Skin of body (tissue), 2 donors: ENCODE measurements around the gene TNS3. TPM values are rescaled to one million over a fixed set of nuclear protein-coding genes. Genes with fewer than 3 reads are reported as not detected.
"Not testable (repeated sequence)": the region's sequence is repeated elsewhere in the genome, so short reads cannot be mapped to it uniquely, and the experiment has no call there.

Experiments used
- DNase-seq: peaks from one replicate; lab custom pipeline; 2025; lab: John Stamatoyannopoulos, UW
- total RNA-seq: library from RNA; depleted of rRNA; stranded (reverse); fragments of >200 nt; gene quantifications from one replicate; pipeline ENCODE4 v1.2.3, GENCODE V29; 2014

TNS3 gene
- total RNA-seq, 1 donor from 2014 or later, result 44.7 TPM

DNA sequence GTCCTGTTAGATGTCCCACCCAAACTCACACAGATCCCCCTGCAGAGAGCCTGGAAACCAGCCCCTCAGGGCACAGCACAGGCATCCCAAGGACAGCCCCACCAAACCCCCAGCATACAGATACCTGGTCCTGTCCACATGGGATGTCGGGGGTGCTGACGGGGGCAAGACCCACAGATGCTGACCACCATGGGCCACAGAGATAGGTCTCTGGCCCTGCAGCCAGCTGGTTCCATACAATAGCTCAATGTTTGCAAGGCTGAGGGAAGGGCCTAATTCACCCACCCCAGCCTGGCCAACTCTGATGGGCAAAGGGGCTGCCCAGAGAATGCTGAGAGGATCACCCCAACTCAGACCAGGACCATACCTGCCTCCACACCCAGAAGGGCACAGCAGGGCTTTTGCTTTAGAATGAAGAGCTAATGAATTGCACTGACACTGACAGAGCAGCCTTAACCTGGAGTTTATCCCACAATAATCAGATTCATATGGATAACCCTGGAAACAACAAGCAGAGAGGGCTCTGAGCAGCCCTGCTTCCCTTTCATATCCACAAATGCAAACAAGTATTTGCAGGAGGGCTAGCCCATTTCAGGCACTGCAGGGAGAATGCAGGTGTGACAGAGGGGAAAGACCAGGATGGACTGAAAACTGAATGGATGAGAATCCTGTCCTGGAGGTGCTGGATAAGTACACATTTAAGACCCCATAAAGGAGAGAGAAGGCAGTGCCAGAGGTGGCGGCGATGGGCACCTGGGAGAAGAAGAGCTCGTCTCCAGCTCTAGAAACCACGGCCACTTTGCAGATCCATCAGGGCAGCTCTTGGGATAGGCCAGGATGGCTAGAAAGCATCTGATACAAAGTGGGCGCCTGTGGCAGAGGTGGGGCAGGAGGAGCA is 126.7 kb downstream of the TNS3 start:
- no peak for DNase-seq

DNA sequence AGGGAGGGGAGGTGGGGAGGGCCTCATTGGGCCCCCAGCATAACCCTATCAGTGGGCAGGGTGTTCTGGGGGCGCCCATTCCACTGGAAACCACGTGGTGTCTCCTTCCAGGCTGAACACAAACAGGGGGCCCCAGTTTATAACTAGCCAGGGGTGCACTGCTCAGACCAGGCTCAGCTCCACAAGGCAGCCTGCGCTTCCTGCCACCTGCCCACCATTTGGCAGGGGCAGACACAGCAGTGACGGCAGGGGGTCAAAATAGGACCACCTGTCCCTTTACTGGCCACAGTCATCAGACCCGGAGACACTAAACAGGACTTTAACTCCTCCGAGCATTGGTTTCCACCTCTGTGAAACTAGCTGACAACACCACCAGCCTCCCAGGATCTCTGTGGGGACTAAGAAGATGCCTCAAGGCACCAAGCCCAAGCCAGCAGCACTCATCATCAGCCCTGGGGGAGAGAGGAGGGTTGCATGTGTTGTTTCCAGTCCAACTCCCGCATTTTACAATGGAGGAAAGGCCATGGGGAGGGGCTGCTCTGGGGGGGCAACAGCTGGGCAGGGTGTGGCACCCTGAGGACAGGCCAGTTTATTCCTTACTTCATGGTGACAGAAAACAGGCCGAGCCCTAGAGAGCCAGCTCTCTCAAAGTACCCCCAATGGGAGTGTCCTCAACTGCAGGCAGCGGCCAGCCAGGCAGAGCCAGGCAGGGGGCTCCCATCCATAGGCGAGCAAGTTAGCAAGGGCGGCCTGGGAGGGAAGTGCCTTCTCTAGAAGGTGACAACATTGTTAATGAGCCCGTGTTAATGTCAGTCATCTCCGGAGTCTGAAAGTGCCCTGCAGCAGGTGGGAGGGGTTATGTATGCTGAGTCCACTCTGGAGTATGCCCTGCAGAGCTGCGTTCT is 127.6 kb downstream of the TNS3 start:
- no peak for DNase-seq

DNA sequence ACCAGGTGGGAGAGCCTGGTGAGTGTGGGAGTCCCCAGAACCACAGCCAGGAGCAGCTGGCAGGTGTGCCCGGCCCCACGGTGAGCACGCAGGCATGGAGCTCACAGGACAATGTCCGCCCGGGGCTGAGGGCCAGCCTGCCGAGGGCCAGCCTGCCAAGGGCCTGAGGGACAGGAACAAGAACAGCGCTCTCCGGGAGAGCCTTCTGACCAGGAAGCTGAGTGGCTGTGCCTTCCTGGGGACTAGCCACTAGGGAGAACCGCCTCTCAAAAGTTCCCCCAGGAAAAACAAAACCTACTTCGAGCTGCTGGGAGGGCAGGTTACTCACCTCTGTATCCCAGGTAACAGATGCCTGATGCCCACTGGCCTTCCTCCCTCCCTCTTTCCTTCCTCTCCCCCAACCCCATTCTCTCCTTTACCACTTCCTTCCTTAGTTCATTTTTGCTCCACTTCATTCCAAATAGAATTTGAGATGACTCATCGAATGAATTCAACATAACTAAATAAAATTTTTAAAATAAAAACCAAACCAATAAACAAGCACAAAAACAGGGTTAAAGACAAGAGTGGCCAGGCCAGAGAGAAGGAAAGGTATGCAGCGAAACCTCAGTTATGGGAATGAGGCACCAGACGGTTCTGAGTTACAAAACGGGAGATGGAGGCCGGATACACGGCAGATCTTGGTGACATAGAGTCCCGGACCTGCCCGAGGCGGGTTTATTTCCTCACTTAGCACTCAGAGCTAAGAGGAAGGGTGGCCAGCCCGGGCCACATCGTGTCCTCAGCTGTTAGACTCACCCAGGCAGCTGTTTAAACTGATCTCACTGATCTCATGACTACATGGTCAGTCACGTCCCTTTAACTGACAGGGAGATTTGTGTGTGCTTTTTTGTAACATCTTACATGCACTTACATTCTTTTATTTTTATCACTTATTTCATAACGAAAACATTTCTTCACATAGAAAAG is 128.5 kb downstream of the TNS3 start:
- no peak for DNase-seq

DNA sequence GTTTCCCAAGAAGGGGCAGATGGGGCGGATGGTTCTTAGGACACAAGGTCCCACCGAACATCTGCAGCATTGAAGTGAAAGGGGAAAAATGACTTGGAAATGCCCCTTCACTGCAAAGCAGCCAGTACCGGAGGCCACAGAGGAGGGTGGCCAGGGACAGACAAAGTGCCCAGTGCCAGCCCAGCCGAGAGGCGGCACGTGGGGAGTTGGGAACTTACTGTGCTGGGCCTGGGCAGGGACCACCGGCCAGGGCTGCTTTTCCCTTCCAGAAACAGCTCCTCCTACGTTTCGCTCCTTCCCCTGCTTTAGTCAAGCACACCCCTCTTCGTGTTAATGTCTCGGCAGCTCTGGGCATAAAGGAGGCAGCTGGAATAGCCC is 129.2 kb downstream of the TNS3 start:
- no peak for DNase-seq

DNA sequence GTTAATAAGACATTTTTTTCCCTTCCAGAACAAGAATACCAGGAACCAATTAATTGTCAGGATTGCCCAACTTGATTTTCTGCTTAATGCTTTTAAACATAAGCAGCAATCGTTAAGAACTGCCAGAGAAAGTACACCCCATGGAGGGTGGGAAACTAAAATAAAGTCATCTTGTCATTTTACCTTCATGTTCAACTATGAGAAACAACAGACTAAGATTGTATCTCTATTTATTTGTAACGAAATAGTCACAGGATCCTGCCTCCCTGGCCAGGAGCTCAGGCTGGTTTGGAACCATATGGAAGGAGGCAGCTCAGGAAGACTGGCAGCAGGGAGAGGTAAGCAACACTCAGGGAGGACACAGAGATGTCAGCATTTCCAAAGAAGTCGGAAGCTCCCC is 129.6 kb downstream of the TNS3 start:
- no peak for DNase-seq

DNA sequence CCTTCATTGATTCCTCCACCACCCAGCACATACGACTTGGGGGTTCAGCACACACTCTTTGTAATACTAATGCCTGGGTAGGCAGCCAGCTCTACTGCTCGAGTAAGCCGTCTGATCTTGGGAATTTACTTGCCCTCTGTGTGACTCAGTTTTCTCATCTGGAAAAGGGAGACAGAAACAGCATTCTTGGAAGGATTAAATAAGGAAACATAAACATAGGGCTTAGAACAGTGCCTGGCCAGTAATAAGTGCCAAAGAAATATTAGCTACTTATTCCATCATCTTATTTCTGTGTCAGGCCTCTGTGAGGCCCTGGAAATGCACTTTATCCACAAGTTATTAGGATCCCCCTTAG is 130.1 kb downstream of the TNS3 start:
- DNase-seq, result no peak

DNA sequence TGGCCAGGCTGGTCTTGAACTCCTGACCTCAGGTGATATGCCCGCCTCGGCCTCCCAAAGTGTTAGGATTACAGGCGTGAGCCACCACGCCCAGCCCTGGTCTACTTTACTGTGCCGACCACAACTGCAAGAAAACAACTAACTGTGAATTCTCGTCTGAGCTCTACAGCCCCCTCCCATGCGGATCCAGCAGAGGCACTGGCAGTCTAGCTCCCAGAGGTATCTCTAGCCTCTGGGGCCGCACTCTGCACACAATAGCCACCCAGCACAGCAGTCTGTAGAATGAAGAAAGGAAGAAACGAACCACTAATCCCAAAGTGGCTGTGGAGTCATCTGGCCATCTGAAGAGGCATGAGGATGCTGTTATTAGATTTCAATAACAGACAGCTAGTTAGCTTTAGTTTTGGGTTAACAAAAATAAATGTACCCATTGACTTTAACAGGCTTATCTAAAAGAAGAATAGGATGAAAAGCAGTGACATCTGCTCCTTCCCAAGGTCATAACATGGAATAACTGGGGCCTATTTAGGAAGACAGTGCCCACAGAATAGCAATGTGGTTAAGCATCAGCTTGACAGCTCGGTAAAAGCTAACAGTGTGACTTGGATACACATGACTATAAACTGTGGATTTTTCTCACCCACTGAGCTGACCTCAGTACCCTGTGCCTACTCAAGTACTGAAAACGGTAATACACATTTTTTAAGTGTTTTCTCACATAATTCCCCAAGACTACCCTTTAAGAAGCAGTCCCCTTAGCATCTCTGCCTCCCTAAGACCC is 131.9 kb downstream of the TNS3 start:
- DNase-seq, result no peak

DNA sequence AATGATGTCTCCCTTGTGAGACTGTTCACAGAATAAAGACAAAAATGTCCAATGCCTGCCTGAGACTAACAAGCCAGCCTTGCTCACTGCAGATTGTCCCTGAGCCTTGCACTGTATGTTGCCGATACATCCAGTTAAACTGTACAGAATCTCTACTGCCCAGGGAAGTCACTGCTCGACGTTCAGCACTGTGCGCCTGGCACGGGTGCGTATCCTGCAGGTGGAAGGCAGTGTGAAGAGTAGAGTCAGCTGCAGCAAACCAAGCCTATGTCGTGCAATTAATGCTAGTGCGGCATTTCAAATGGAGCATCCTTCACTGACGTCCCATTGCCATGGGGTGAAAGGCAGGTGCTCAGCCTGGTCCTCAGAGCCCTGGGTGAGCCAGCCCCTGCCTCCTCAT is 132.9 kb downstream of the TNS3 start:
- DNase-seq, result no peak

DNA sequence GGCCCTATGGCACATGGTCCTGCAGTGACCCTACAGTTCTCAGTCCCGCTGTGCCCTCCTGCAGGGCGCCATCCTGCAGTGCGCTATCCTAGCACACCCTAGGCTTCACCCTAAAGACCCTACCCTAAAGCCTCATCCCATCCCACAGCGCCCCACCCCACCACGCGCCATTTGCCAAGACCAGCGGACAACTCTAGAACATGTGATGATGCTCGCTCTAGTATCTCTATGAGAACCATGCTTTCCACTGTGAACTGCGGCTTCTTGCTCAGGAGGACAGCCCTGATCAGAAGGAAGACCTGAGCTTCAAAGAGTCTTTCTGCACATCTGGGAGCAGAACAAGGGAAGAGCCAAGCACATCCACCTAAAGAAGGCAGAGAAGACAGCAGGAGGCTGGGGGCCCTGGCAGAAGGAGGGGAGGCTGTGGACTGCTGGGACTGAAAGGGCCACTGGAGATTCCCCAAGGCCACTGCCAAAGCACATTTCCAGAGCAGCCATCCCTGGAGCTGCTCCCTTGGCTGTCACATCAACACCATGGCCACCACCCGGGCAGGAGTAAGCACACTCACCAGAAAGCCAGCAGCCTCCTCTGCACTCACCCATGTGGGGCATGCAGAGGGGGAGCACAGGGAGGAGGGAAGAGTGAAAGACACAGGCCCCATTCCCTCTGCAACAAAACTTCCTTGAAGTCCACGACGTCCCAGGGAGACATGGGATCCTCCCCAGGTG is 134.1 kb downstream of the TNS3 start:
- no peak for DNase-seq

DNA sequence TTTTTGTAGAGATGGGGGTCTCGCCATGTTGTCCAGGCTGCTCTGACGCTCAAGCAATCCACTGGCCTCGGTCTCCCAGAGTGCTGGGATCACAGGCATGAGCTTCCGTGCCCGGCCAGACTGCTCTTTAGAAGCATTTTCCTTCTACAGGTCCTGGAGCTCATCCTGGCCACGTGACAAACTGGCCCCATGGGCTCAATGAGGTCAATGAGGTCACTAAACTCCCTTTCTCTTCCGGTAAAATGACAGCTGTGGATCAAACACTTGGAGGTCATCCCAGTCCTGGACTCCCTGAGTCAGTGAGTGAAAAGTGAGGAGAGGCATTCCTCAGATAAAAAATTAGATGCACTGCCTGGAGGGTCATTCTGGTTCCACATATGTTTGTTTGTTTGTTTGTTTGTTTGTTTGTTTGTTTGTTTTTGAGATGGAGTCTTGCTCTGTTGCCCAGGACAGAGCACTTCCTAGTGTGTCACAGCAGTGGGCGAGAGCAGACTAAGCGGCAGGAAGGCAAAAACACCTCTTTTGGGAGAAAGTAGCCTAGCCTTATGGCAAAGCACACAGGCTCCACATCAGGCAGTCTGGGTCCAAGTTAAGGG is 134.9 kb downstream of the TNS3 start:
- no peak for DNase-seq

DNA sequence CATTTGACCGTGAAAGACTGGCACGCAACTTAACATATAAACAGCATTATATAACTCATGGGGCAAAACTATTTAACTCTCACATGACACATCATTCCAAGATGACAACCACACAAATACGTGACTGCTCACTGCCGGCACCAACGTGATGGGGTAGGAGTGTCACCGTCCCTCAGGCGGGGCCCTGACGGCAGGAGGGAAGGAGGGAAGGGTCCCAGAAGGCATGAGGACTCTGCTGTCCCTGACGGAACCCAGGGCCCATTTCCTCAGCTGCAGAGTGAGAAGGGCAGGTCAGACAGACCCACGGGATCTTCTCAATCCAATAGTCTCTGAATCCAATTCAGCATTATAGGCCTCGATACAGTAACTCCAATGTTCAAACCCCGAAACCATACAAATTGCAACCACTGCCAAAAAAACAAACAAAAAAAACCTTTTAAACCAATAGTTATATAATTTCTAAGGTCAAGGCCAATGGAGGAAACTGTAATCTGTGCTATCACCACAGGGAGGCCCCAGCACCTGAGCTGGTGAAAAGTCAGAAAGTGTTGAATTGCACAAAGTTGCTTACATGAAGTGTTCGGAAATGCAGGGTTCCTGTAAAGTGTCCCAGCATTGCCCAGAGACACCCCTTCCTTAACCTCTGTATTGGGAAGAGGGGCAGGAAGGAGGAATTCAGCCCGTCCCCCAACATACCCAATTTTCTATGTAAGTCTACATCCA is 137.4 kb downstream of the TNS3 start:
- no peak for DNase-seq

DNA sequence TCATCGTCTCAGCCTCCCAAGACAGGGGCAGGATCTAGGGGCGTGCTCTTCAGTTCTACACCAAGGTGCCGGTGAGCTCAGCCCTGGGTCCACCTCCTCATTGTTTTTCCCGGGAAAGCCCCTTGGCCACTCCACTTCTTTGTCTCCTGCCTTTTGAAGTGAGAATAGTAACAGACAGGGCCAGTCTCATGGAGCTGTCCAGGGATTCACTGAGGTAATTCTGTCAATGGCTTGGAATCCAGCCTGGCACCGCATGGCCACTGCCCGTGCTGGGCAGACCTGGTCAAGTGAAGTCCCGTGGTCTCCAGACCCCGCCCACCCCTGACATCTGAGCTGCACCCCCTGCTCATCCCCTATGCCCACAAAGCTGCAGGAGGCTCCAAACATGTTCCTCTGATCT is 138.9 kb downstream of the TNS3 start:
- no peak for DNase-seq

DNA sequence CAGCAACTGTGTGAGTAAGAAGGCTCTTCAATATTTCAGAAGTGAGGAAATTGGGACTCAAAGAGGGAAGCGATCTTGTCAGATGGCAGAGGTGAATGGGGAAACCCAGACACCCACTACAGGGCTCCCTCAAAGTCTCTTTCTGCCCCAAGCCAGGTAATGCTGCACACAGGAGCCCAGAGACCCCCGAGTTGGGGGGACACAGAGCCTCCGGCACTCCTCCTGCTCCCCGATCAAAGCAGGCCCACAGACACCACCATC is 139.4 kb downstream of the TNS3 start:
- no peak for DNase-seq

DNA sequence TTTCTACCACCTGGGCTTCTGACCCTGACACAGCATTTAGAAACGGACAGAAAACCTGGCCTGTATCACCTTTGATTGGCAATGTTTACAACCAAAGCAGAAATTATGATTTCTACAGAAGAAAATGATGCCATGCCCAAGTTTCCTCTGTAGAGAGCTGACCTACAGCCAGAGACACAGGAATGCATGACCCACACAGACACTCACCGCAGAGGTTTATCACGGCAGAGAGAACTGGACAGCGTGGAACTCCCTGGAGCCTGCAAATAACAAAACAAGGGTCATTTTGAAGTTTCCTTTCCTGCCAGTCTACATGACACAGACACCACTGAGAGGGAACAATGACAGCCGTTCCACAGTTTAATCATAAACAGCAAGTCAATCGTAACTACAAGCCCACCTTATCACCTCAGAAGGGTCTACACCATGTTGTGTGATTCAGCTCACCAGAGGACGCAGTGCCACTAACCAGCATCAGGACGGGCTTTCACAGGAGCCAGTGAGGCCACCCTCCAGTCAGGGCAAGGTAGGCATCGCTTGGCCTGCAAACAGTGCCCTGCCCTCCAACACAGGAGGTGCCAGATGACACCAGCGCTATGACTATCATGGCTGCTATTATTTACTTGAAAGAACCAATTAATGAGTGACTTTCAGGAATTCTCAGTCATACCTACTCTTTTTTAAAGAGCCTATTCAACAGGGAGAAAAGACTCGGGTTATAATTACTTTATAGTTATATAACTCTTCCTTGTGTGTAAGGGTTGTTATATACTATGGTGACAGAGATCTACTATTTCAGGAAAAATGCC is 139.9 kb downstream of the TNS3 start:
- no peak for DNase-seq

DNA sequence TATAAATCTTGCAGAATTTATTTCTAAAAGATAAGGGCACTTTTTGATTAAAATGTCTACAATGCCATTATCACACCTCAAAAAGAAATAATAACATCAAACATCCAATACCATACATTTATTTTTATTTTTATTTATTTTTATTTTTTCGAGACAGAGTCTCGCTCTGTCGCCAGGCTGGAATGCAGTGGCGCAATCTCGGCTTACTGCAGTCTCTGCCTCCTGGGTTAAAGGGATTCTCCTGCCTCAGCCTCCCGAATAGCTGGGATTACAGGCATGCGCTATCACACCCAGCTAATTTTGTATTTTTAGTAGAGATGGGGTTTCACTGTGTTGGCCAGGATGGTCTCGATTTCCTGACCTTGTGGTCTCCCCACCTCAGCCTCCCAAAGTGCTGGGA is 140.9 kb downstream of the TNS3 start:
- not testable (repeated sequence) for DNase-seq

DNA sequence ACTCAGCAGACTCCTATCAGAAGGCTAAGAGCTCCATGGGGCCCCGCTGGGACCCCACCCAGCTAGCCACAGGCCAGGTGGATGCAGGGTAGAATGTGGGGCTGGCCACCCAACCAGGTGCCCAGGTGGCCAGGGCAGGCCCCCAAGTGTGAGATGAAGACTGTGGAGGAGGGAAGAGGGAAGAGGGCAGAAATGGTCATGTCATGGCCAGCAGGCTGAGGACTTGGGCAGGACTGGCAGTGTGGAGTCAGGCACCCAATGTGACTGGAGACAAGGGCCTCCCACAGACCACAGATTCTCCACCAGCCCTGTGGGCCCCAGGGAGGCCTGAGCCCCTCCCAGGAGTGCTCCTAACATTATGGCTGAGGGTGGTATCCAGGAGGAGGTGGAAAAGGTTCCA is 141.6 kb downstream of the TNS3 start:
- DNase-seq, result no peak

DNA sequence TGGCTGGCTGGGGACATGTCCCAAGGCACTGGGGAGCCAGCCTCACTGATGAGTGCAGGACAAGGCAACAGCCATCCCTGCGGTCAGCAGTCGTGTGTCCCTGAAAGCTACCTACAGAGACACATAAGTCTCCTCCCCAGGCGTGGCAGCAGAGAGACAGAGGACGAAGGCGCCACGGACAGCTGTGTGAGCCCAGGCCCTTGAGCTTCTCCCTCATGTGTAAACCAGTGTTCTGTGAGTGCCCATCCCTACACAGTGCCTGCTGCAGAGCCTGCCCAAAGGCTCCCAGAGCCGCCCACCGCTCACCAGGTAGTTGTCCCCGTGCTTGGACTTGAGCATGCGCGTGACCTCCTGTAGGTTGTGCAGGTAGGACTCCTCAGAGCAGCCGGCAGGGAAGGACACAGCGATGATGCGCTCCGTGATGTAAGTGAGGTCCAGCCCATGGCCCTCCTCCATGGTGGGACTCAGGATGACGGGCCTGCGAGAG is 142.7 kb downstream of the TNS3 start:
- DNase-seq, result no peak

DNA sequence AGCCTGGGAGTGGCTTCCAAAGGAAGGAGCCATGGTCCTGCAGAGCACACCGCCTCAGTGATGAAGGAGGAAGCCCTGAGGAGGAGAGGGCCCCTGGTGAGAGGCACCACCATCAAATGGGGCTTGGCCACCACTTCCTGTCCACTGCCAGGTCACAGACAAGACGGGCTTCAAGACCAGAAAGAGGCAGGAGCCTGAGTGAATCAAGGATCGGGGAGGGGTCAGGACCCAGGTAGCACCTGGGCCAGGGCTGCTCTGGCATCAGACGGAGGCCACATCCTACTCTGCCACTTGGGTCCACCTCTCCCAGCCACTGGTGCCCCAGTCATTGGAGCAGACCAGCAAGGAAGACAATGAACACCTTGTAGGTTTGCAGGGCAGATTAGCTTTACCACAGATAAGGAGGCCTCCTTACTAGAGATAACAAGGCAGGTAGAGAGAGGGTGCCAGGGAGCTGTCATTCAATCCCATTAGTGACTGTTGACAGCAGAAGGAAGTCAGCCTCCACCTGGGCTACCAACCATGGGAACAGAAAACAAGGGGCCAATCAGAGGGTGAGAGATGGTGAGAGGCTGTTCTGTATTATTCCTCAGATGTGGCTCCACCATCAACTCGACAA is 143.4 kb downstream of the TNS3 start:
- DNase-seq, result no peak
